ENCODE data around the gene SIL1. TPM values are rescaled to one million over a fixed set of nuclear protein-coding genes. Genes with fewer than 3 reads are reported as not detected.
A peak's percentile ranks its signal among the peaks of the same experiment; 100 is the strongest.

SIL1 gene
- total RNA-seq (35.4 and 47.6 TPM in 2 replicates), polyA plus RNA-seq (67.2 and 110 TPM in 2 replicates), polyA minus RNA-seq (29.5 and 34.0 TPM in 2 replicates), Bru-seq, nascent RNA (percentile 65 among the genes with signal in this experiment), BruChase-seq, experiment 1, labeled RNA remaining after a 6-hour chase (percentile 53 among the genes with signal in this experiment), BruChase-seq, experiment 2, labeled RNA remaining after a 2-hour chase (percentile 50 among the genes with signal in this experiment)
- polyA plus RNA-seq (2011; cell fraction: cytosol; rRNA removed) = 44.2 and 57.5 TPM in 2 replicates
- polyA plus RNA-seq (2011; cell fraction: nucleus; rRNA removed) = 21.5 and 22.9 TPM in 2 replicates
- 43.9 and 50.4 TPM in 2 replicates for polyA plus RNA-seq (2012)
- 17.8 TPM for polyA minus RNA-seq (2011; cell fraction: cytosol; rRNA and poly(A)+ RNA removed)
- 11.9 and 13.7 TPM in 2 replicates for polyA minus RNA-seq (2011; cell fraction: nucleus; rRNA and poly(A)+ RNA removed)
- long read RNA-seq, transcript SIL1-202 (10 exons, 1,923 nt) = major isoform, 78 of 146 reads
- long read RNA-seq, partial matches to known transcripts = 4 of 146 reads
- long read RNA-seq, other reads (novel, unspliced or antisense) = 62 of 146 reads

- dilution Hi-C loops (cut with MboI; ENCODE audit: extremely low pct_ligation_motif_present, low sequenced_read_pairs) (no loop called here), intact Hi-C loops (cut with micrococcal nuclease) (loop anchor here (1.0 to 10.0 kb wide), 3 partner anchors 17 to 621 kb away; partner anchors contain the start of genes HSPA9 and SPATA24)
- H3K9me3 ChIP-seq (replicated peaks; ENCODE audit: control insufficient read depth, insufficient read depth, low read length) = no peaks in the 10 kb centered on the region
- FAIRE-seq (peak; percentile 79), DNase-seq (ENCODE audit: low read depth, low spot score) (peak; percentile 98)
- ChIA-PET CTCF (interaction anchor here (0.8 to 1.3 kb wide), 7 partner anchors 9 to 619 kb away, joined by 3 to 6 read pairs (median 4); no protein-coding TSS in a partner anchor), POLR2A (interaction anchor here (0.5 to 0.8 kb wide), 8 partner anchors 19 to 274 kb away, joined by 3 to 5 read pairs (median 3); partner anchors contain the start of gene SPATA24)
- H3K4me3 ChIP-seq (replicated peaks in 1 of 3; ENCODE audit: insufficient read depth in 1 of 3, low read depth in 1 of 3, low read length in 3 of 3) = peak within 1 kb of the TSS; percentile 63 to 98 (median 95)
- peak within 1 kb of the TSS; percentile 100 for H3K4me2 ChIP-seq (ENCODE audit: insufficient read depth, low read length)
- H4K20me1 ChIP-seq (replicated peaks; ENCODE audit: control insufficient read depth, extremely low read depth, insufficient read depth, low read length) = no peaks in the 10 kb centered on the region
- peak within 1 kb of the TSS; percentile 98 for H3K27ac ChIP-seq (ENCODE audit: insufficient read depth, low read depth, low read length)
- no peaks in the 10 kb centered on the region for H3K9me1 ChIP-seq (replicated peaks; ENCODE audit: control insufficient read depth, extremely low read depth, insufficient read depth, low read length)
- H3K9ac ChIP-seq (replicated peaks; ENCODE audit: extremely low read depth, insufficient read depth, low read length) = peak within 1 kb of the TSS; percentile 100
- H3K36me3 ChIP-seq (ENCODE audit: control insufficient read depth in 2 of 2, extremely low read depth in 1 of 2, insufficient read depth in 2 of 2, low read length in 2 of 2) = no peaks in the 10 kb centered on the region
- H3K4me1 ChIP-seq (ENCODE audit: control insufficient read depth, extremely low read depth, insufficient read depth, low read length) = peaks cover 10% of the 10 kb centered on the region
- BruUV-seq (replicated peaks) = TSS peak; percentile 79
- H2AFZ ChIP-seq (ENCODE audit: low read depth, low read length) = peak within 1 kb of the TSS; percentile 91
- no peaks in the 10 kb centered on the region for H3K27me3 ChIP-seq (ENCODE audit: control insufficient read depth in 2 of 2, insufficient read depth in 2 of 2, low read length in 2 of 2)
- peaks cover 10% of the 10 kb centered on the region for H3K79me2 ChIP-seq (ENCODE audit: control insufficient read depth, insufficient read depth, low read length)
- TF ChIP-seq MAX (IDR thresholded peaks at IDR 0.05; ENCODE audit: insufficient read depth, insufficient read length) = no peak
- peak; percentile 98 for TF ChIP-seq POLR2A (IDR thresholded peaks at IDR 0.05; ENCODE audit: low read depth, low read length)
- peak; percentile 99 for TF ChIP-seq POLR2AphosphoS5 (IDR thresholded peaks at IDR 0.05; ENCODE audit: insufficient read depth, low read depth, low read length)
- TF ChIP-seq GATA2 (IDR thresholded peaks at IDR 0.05; ENCODE audit: insufficient read depth, insufficient read length, low read depth, low read length) = peak; percentile 19
- TF ChIP-seq MYC (IDR thresholded peaks at IDR 0.05; ENCODE audit: low read depth, low read length) = no peak
- TF ChIP-seq EZH2 (IDR thresholded peaks at IDR 0.05; ENCODE audit: borderline replicate concordance, low read depth, low read length, severe bottlenecking) = no peak
- TF ChIP-seq, protein P1, sequence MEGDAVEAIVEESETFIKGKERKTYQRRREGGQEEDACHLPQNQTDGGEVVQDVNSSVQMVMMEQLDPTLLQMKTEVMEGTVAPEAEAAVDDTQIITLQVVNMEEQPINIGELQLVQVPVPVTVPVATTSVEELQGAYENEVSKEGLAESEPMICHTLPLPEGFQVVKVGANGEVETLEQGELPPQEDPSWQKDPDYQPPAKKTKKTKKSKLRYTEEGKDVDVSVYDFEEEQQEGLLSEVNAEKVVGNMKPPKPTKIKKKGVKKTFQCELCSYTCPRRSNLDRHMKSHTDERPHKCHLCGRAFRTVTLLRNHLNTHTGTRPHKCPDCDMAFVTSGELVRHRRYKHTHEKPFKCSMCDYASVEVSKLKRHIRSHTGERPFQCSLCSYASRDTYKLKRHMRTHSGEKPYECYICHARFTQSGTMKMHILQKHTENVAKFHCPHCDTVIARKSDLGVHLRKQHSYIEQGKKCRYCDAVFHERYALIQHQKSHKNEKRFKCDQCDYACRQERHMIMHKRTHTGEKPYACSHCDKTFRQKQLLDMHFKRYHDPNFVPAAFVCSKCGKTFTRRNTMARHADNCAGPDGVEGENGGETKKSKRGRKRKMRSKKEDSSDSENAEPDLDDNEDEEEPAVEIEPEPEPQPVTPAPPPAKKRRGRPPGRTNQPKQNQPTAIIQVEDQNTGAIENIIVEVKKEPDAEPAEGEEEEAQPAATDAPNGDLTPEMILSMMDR (IDR thresholded peaks at IDR 0.05; ENCODE audit: extremely low read depth in 1 of 2, insufficient read depth in 1 of 2, low read depth in 1 of 2, low read length in 2 of 2) = no peak
- no peak for TF ChIP-seq FOS (IDR thresholded peaks at IDR 0.05; ENCODE audit: borderline replicate concordance, insufficient read depth, low read length)
- TF ChIP-seq JUN (IDR thresholded peaks at IDR 0.05; ENCODE audit: borderline replicate concordance, insufficient read depth, insufficient read length, low read depth) = no peak
These were observed at the start of gene SIL1 for GRCh38 chr5:139197710-139198669. TSS of gene SIL1 (minus strand) at chr5:139198368. CDS start at chr5:139127843, 70,525 bp downstream.
